IMR-90 (cell line): ENCODE data around the gene SLC8A3. TPM values are rescaled to one million over a fixed set of nuclear protein-coding genes. Genes with fewer than 3 reads are reported as not detected.
"Not testable (repeated sequence)": the region's sequence is repeated elsewhere in the genome, so short reads cannot be mapped to it uniquely, and the experiment has no call there.

Experiments used
- ATAC-seq: fragments of 200-7000 bp; cut with Tn5 transposase; 2 replicates; pipeline ENCODE4 v1.9.1; 2020; ENCODE audit warnings: low read depth, mild to moderate bottlenecking, moderate library complexity
- BruUV-seq: library from RNA; stranded (reverse); fragments of 400-500 nt; replicated peaks from 2 replicates; lab custom pipeline; 2021; lab: Mats Ljungman, UMichigan
- CTCF ChIA-PET: fragments of 300-600 bp; formaldehyde crosslinking; extraction: SDS; loops from one replicate; lab custom pipeline; 2021; ENCODE audit warnings: antibody characterized with exemption; lab: Yijun Ruan, JAX
- POLR2A ChIA-PET: fragments of 300-600 bp; sonication (Branson Sonifier 250); formaldehyde crosslinking; loops from one replicate; lab custom pipeline; 2022; ENCODE audit warnings: antibody characterized with exemption; ENCODE audit not compliant: unreplicated experiment; lab: Charles Lee
- DNase-seq: peaks from one replicate; pipeline ENCODE4 v3.0.0; 2013
- H2AFZ ChIP-seq: replicated peaks from 2 replicates; pipeline ENCODE3; 2013; ENCODE audit warnings: low read length, mild to moderate bottlenecking; ENCODE audit not compliant: poor library complexity
- H2AK5ac ChIP-seq: 2 replicates; pipeline ENCODE4 v1.6.1; 2013; ENCODE audit warnings: low read depth, low read length, inconsistent platforms
- H2AK9ac ChIP-seq: replicated peaks from 2 replicates; pipeline ENCODE3; 2013; ENCODE audit warnings: mild to moderate bottlenecking, low read depth, low read length, moderate library complexity; ENCODE audit not compliant: poor library complexity
- H2BK120ac ChIP-seq: 2 replicates; pipeline ENCODE4 v1.6.1; 2013; ENCODE audit warnings: low read depth, low read length, inconsistent platforms
- H2BK15ac ChIP-seq: 3 replicates; pipeline ENCODE4 v1.6.1; 2013; ENCODE audit warnings: low read depth, low read length, inconsistent platforms
- H2BK20ac ChIP-seq: 2 replicates; pipeline ENCODE4 v1.6.1; 2013; ENCODE audit warnings: low read depth, mild to moderate bottlenecking, inconsistent platforms, low read length, moderate library complexity
- H2BK5ac ChIP-seq: 2 replicates; pipeline ENCODE4 v1.6.1; 2013; ENCODE audit warnings: mild to moderate bottlenecking, low read depth, low read length, inconsistent platforms; ENCODE audit not compliant: poor library complexity, severe bottlenecking
- H3K14ac ChIP-seq: replicated peaks from 2 replicates; pipeline ENCODE4 v1.6.1; 2013; ENCODE audit warnings: low read depth, low read length, inconsistent platforms
- H3K18ac ChIP-seq: 2 replicates; pipeline ENCODE4 v1.6.1; 2013; ENCODE audit warnings: low read depth, low read length, control low read depth
- H3K23ac ChIP-seq: 2 replicates; pipeline ENCODE4 v1.6.1; 2013; ENCODE audit warnings: low read depth, low read length, inconsistent platforms
- H3K27ac ChIP-seq: 2 replicates; pipeline ENCODE4 v1.5.1; 2013; ENCODE audit warnings: mild to moderate bottlenecking, control low read depth, low read length; ENCODE audit not compliant: insufficient read depth
- H3K27me3 ChIP-seq: 2 replicates; pipeline ENCODE4 v1.6.1; 2013; ENCODE audit warnings: low read length; ENCODE audit not compliant: control insufficient read depth, insufficient read depth
- H3K36me3 ChIP-seq: 2 replicates; pipeline ENCODE4 v1.6.1; 2013; ENCODE audit warnings: low read length, mixed read lengths; ENCODE audit not compliant: control insufficient read depth, insufficient read depth
- H3K4ac ChIP-seq: 2 replicates; pipeline ENCODE4 v1.6.1; 2013; ENCODE audit warnings: low read depth, low read length, inconsistent platforms
- H3K4me1 ChIP-seq: 2 replicates; pipeline ENCODE4 v1.6.1; 2013; ENCODE audit warnings: low read length, mixed read lengths; ENCODE audit not compliant: control insufficient read depth, insufficient read depth
- H3K4me2 ChIP-seq: 2 replicates; pipeline ENCODE4 v1.6.1; 2013; ENCODE audit warnings: low read depth, mild to moderate bottlenecking, control low read depth, low read length, moderate library complexity
- H3K4me3 ChIP-seq: 2 replicates; pipeline ENCODE4 v1.5.1; 2013; ENCODE audit warnings: low read depth, mild to moderate bottlenecking, control low read depth, low read length, moderate library complexity; ENCODE audit not compliant: insufficient read depth
- H3K56ac ChIP-seq: 2 replicates; pipeline ENCODE4 v1.6.1; 2013; ENCODE audit warnings: low read length, inconsistent platforms; ENCODE audit not compliant: insufficient read depth; ENCODE audit errors: extremely low read depth
- H3K79me1 ChIP-seq, 2 experiments: 2 replicates each; pipeline ENCODE4 v1.6.1; 2013; ENCODE audit warnings: low read length in 2 of 2, inconsistent platforms in 1 of 2, low read depth in 1 of 2
- H3K9ac ChIP-seq: 2 replicates; pipeline ENCODE4 v1.6.1; 2013; ENCODE audit warnings: low read depth, low read length, control low read depth
- H3K9me1 ChIP-seq: 2 replicates; pipeline ENCODE4 v1.6.1; 2013; ENCODE audit warnings: low read length, inconsistent platforms; ENCODE audit not compliant: insufficient read depth
- H3K9me3 ChIP-seq: 2 replicates; pipeline ENCODE4 v1.6.1; 2013; ENCODE audit warnings: low read length; ENCODE audit not compliant: control insufficient read depth, insufficient read depth
- H4K20me1 ChIP-seq: 2 replicates; pipeline ENCODE4 v1.6.1; 2013; ENCODE audit warnings: low read length, inconsistent platforms; ENCODE audit not compliant: insufficient read depth
- H4K5ac ChIP-seq: 2 replicates; pipeline ENCODE4 v1.6.1; 2013; ENCODE audit warnings: mild to moderate bottlenecking, low read depth, low read length, control low read depth
- H4K8ac ChIP-seq, 2 experiments: 2 replicates each; pipeline ENCODE4 v1.6.1; 2013; ENCODE audit warnings: low read depth in 2 of 2, low read length in 2 of 2, control low read depth in 1 of 2, inconsistent platforms in 1 of 2
- H4K91ac ChIP-seq: 2 replicates; pipeline ENCODE4 v1.6.1; 2013; ENCODE audit warnings: low read depth, low read length, inconsistent platforms; ENCODE audit not compliant: insufficient read depth
- WGBS, 2 experiments: methylation state at CpG; one replicate each; pipeline versions ENCODE4 v1.1.5 to v1.1.7; 2013; ENCODE audit warnings: missing lambda C conversion rate in 2 of 2; ENCODE audit not compliant: insufficient read length in 1 of 2; ENCODE audit errors: extremely low coverage in 2 of 2; 5-methylcytosine and 5-hydroxymethylcytosine counted together
- dilution Hi-C: fragments of 300-500 bp; cut with HindIII; formaldehyde crosslinking; loops from one replicate; pipeline ENCODE4 v1.14.3; 2018; ENCODE audit warnings: low sequenced_read_pairs; ENCODE audit not compliant: unreplicated experiment
- in situ Hi-C: fragments of 300-500 bp; cut with MboI; formaldehyde crosslinking; loops from 3 replicates; pipeline ENCODE4 v1.14.3; 2019; ENCODE audit warnings: low sequenced_read_pairs, inconsistent platforms, mixed read lengths
- intact Hi-C: fragments of 100-400 bp; cut with micrococcal nuclease; formaldehyde crosslinking; loops from 2 replicates; pipeline ENCODE4 v1.10.0; 2022
- polyA plus RNA-seq, 3 experiments: library from polyadenylated mRNA; depleted of rRNA; stranded (reverse); fragments of >200 nt; gene quantifications; 2 replicates each; pipeline ENCODE4 v1.2.3, GENCODE V29; 2012; ENCODE audit warnings: low replicate concordance in 1 of 3
- total RNA-seq: library from RNA; depleted of rRNA; stranded (reverse); fragments of >200 nt; gene quantifications from 2 replicates; pipeline ENCODE4 v1.2.3, GENCODE V29; 2012

The SLC8A3 gene
- total and polyA plus RNA-seq, 2 of the 4 experiments (the other 2 are of a cell fraction): under 0.01 TPM; not detected in 1

GRCh38 chr14:70231756-70232544 lies 43.2 kb upstream of the SLC8A3 start:
- dilution Hi-C loops, ATAC-seq, H2BK120ac ChIP-seq, H3K4ac ChIP-seq, H3K9ac ChIP-seq, H2BK20ac ChIP-seq, H3K27ac ChIP-seq, DNase-seq, POLR2A ChIA-PET, H3K4me2 ChIP-seq, intact Hi-C loops, H3K56ac ChIP-seq, H4K8ac ChIP-seq, H2BK5ac ChIP-seq, H3K23ac ChIP-seq, H3K4me1 ChIP-seq, H3K18ac ChIP-seq, H2BK15ac ChIP-seq, H3K27me3 ChIP-seq, CTCF ChIA-PET, in situ Hi-C loops, H4K5ac ChIP-seq, H3K4me3 ChIP-seq, H4K91ac ChIP-seq, BruUV-seq, H2AK5ac ChIP-seq, H3K9me3 ChIP-seq, H3K36me3 ChIP-seq, H4K20me1 ChIP-seq, H2AFZ ChIP-seq, H3K14ac ChIP-seq, H3K9me1 ChIP-seq, H2AK9ac ChIP-seq, H3K79me1 ChIP-seq: not testable (repeated sequence)
- no CpG with 5 or more reads among the region's 14 CpGs for WGBS, 2 experiments

GRCh38 chr14:70229877-70230640 lies 41.3 kb upstream of the SLC8A3 start:
- BruUV-seq, H3K14ac ChIP-seq, H3K9ac ChIP-seq, in situ Hi-C loops, H2BK20ac ChIP-seq, H4K8ac ChIP-seq, H3K18ac ChIP-seq, H3K9me3 ChIP-seq, H3K4me2 ChIP-seq, H2AFZ ChIP-seq, H3K56ac ChIP-seq, H3K79me1 ChIP-seq, H2BK15ac ChIP-seq, H3K27me3 ChIP-seq, intact Hi-C loops, ATAC-seq, POLR2A ChIA-PET, H3K9me1 ChIP-seq, H2BK5ac ChIP-seq, H4K20me1 ChIP-seq, H3K4me3 ChIP-seq, dilution Hi-C loops, H3K27ac ChIP-seq, H4K91ac ChIP-seq, DNase-seq, H2AK9ac ChIP-seq, CTCF ChIA-PET, H2AK5ac ChIP-seq, H3K36me3 ChIP-seq, H4K5ac ChIP-seq, H3K23ac ChIP-seq, H3K4ac ChIP-seq, H2BK120ac ChIP-seq, H3K4me1 ChIP-seq: not testable (repeated sequence)
- WGBS, 2 experiments: no CpG with 5 or more reads among the region's 9 CpGs
